Neural cell (in vitro differentiated cells): ENCODE results near the gene SLC27A4. TPM values are rescaled to one million over a fixed set of nuclear protein-coding genes. Genes with fewer than 3 reads are reported as not detected.

Source experiments
- H2AFZ ChIP-seq: fragments of 200-600, 300-800 bp; sonication (generic), shearing (Covaris generic); 2 replicates; pipeline ENCODE4 v1.6.0; 2014; ENCODE audit warnings: low read depth, mild to moderate bottlenecking, antibody characterized with exemption, low read length, moderate library complexity
- H3F3A ChIP-seq: fragments of 200-600 bp; shearing (Covaris generic); 2 replicates; pipeline ENCODE4 v1.6.1; 2016; ENCODE audit warnings: mild to moderate bottlenecking, moderate library complexity, mixed read lengths, antibody characterized with exemption, low read length; ENCODE audit not compliant: insufficient read depth, poor library complexity, severe bottlenecking
- H3K27ac ChIP-seq: fragments of 200-600, 300-800 bp; sonication (generic), shearing (Covaris generic); 2 replicates; pipeline ENCODE4 v1.5.1; 2014; ENCODE audit warnings: mild to moderate bottlenecking, low read length, moderate library complexity
- H3K27me3 ChIP-seq: fragments of 300-800, 200-600 bp; sonication (generic), shearing (Covaris generic); 2 replicates; pipeline ENCODE4 v1.6.0; 2014; ENCODE audit warnings: mild to moderate bottlenecking, low read depth, low read length, moderate library complexity; ENCODE audit not compliant: insufficient read depth
- H3K36me3 ChIP-seq: fragments of 300-800, 200-600 bp; sonication (generic), shearing (Covaris generic); 2 replicates; pipeline ENCODE4 v1.5.1; 2014; ENCODE audit warnings: mild to moderate bottlenecking, antibody characterized with exemption, low read length, moderate library complexity; ENCODE audit not compliant: insufficient read depth
- H3K4me2 ChIP-seq: fragments of 300-800, 200-600 bp; sonication (generic), shearing (Covaris generic); 2 replicates; pipeline ENCODE4 v1.6.0; 2014; ENCODE audit warnings: mild to moderate bottlenecking, low read length
- H3K4me3 ChIP-seq: fragments of 300-800, 200-600 bp; sonication (generic), shearing (Covaris generic); 2 replicates; pipeline ENCODE4 v1.5.1; 2014; ENCODE audit warnings: mild to moderate bottlenecking, low read length, moderate library complexity
- H3K79me2 ChIP-seq: fragments of 200-600 bp; shearing (Covaris generic); replicated peaks from 2 replicates; pipeline ENCODE4 v1.6.0; 2014; ENCODE audit warnings: mild to moderate bottlenecking, low read length, moderate library complexity; ENCODE audit not compliant: insufficient read depth
- H3K9ac ChIP-seq: fragments of 300-800, 200-600 bp; sonication (generic), shearing (Covaris generic); 2 replicates; pipeline ENCODE4 v1.6.1; 2016; ENCODE audit warnings: mild to moderate bottlenecking, low read length, mixed read lengths
- H3K9me2 ChIP-seq: fragments of 200-600 bp; shearing (Covaris generic); 2 replicates; pipeline ENCODE4 v1.6.1; 2016; ENCODE audit warnings: mild to moderate bottlenecking, low read length, mixed read lengths; ENCODE audit not compliant: insufficient read depth
- H3K9me3 ChIP-seq: fragments of 200-600, 300-800 bp; sonication (generic), shearing (Covaris generic); 2 replicates; pipeline ENCODE4 v1.6.1; 2016; ENCODE audit warnings: mild to moderate bottlenecking, mixed run types, low read length, moderate library complexity, mixed read lengths
- H4K20me1 ChIP-seq: fragments of 200-600 bp; shearing (Covaris generic); 2 replicates; pipeline ENCODE4 v1.6.1; 2016; ENCODE audit warnings: mild to moderate bottlenecking, mixed run types; ENCODE audit not compliant: insufficient read depth
- EP300 ChIP-seq: fragments of 450-650 bp; conservative IDR thresholded peaks from 2 replicates; pipeline ENCODE4 v1.6.1; 2014; ENCODE audit warnings: antibody characterized with exemption, mild to moderate bottlenecking, moderate library complexity; ENCODE audit not compliant: poor library complexity, severe bottlenecking
- EZH2 ChIP-seq: fragments of 200-600, 300-800 bp; shearing (Covaris generic), sonication (generic); IDR thresholded peaks from 2 replicates; pipeline ENCODE4 v1.6.1; 2014; ENCODE audit warnings: antibody characterized with exemption, low read length, borderline replicate concordance, mild to moderate bottlenecking; ENCODE audit not compliant: insufficient read depth, poor library complexity, severe bottlenecking
- MXI1 ChIP-seq: fragments of 450-650 bp; conservative IDR thresholded peaks from 2 replicates; pipeline ENCODE4 v1.6.1; 2014; ENCODE audit warnings: antibody characterized with exemption, mild to moderate bottlenecking; ENCODE audit not compliant: poor library complexity, severe bottlenecking
- POLR2AphosphoS5 ChIP-seq: IDR thresholded peaks from 2 replicates; pipeline ENCODE4 v1.6.1; 2012
- RAD21 ChIP-seq: fragments of 450-650 bp; conservative IDR thresholded peaks from 2 replicates; pipeline ENCODE4 v1.6.1; 2014; ENCODE audit warnings: antibody characterized with exemption, mild to moderate bottlenecking, moderate library complexity
- SMC3 ChIP-seq: fragments of 450-650 bp; conservative IDR thresholded peaks from 2 replicates; pipeline ENCODE4 v1.6.1; 2014; ENCODE audit warnings: antibody characterized with exemption, mild to moderate bottlenecking, moderate library complexity; ENCODE audit not compliant: poor library complexity
- TAF1 ChIP-seq: IDR thresholded peaks from 2 replicates; pipeline ENCODE4 v1.6.1; 2012; ENCODE audit warnings: low read depth
- polyA plus RNA-seq: library from polyadenylated mRNA; depleted of rRNA; stranded (reverse); fragments of >200 nt; gene quantifications from 2 replicates; pipeline ENCODE4 v1.2.3, GENCODE V29; 2014
- TF ChIP-seq, protein P1 (sequence below): IDR thresholded peaks from 2 replicates; pipeline ENCODE4 v1.6.1; 2012; ENCODE audit warnings: borderline replicate concordance
- TF ChIP-seq, protein P2 (sequence below): fragments of 450-650 bp; IDR thresholded peaks from 2 replicates; pipeline ENCODE4 v1.5.1; 2014; ENCODE audit warnings: antibody characterized with exemption, mild to moderate bottlenecking, moderate library complexity; ENCODE audit not compliant: poor library complexity, severe bottlenecking

SLC27A4 gene
- polyA plus RNA-seq, 1 donor from 2014 or later = 31.6 TPM

DNA sequence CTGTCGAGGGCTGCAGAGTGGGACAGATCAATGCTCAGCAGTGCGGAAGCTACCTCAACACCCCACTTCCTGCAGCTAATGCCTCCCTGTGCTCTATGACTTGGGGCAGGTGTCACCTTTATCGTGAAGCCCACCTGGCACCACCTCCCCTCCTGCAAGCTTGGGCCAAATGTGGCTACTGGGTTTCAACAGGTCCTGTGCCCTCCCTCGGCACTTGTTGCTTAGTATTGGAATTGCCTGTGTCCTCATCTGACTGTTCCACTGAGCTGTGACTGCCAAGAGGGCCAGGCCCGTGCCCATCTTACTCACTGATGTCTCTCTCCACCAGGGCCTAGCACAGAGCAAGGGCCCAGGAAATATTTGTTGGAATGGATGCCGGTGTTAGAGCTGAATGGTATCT is 9.4 kb downstream of the SLC27A4 start:
- no peak overlapping the region for H3K27ac ChIP-seq
- H3K4me2 ChIP-seq = no peak overlapping the region
- H3K9ac ChIP-seq = no peak overlapping the region
- H3F3A ChIP-seq = no peaks in the 10 kb centered on the region
- H3K9me3 ChIP-seq = no peaks in the 10 kb centered on the region
- TF ChIP-seq MXI1 = no peak
- TF ChIP-seq SMC3 = no peak
- TF ChIP-seq RAD21 = no peak
- TF ChIP-seq TAF1 = no peak
- TF ChIP-seq, protein P1, sequence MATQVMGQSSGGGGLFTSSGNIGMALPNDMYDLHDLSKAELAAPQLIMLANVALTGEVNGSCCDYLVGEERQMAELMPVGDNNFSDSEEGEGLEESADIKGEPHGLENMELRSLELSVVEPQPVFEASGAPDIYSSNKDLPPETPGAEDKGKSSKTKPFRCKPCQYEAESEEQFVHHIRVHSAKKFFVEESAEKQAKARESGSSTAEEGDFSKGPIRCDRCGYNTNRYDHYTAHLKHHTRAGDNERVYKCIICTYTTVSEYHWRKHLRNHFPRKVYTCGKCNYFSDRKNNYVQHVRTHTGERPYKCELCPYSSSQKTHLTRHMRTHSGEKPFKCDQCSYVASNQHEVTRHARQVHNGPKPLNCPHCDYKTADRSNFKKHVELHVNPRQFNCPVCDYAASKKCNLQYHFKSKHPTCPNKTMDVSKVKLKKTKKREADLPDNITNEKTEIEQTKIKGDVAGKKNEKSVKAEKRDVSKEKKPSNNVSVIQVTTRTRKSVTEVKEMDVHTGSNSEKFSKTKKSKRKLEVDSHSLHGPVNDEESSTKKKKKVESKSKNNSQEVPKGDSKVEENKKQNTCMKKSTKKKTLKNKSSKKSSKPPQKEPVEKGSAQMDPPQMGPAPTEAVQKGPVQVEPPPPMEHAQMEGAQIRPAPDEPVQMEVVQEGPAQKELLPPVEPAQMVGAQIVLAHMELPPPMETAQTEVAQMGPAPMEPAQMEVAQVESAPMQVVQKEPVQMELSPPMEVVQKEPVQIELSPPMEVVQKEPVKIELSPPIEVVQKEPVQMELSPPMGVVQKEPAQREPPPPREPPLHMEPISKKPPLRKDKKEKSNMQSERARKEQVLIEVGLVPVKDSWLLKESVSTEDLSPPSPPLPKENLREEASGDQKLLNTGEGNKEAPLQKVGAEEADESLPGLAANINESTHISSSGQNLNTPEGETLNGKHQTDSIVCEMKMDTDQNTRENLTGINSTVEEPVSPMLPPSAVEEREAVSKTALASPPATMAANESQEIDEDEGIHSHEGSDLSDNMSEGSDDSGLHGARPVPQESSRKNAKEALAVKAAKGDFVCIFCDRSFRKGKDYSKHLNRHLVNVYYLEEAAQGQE = no peak
- no peak for TF ChIP-seq EZH2
- no peak for TF ChIP-seq POLR2AphosphoS5
- no peak for TF ChIP-seq EP300
- TF ChIP-seq, protein P2, sequence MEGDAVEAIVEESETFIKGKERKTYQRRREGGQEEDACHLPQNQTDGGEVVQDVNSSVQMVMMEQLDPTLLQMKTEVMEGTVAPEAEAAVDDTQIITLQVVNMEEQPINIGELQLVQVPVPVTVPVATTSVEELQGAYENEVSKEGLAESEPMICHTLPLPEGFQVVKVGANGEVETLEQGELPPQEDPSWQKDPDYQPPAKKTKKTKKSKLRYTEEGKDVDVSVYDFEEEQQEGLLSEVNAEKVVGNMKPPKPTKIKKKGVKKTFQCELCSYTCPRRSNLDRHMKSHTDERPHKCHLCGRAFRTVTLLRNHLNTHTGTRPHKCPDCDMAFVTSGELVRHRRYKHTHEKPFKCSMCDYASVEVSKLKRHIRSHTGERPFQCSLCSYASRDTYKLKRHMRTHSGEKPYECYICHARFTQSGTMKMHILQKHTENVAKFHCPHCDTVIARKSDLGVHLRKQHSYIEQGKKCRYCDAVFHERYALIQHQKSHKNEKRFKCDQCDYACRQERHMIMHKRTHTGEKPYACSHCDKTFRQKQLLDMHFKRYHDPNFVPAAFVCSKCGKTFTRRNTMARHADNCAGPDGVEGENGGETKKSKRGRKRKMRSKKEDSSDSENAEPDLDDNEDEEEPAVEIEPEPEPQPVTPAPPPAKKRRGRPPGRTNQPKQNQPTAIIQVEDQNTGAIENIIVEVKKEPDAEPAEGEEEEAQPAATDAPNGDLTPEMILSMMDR = no peak
- H4K20me1 ChIP-seq = no peaks in the 10 kb centered on the region
- H3K4me3 ChIP-seq = no peak overlapping the region
- no peaks in the 10 kb centered on the region for H3K27me3 ChIP-seq
- H2AFZ ChIP-seq = no peak overlapping the region
- no peaks in the 10 kb centered on the region for H3K79me2 ChIP-seq
- H3K36me3 ChIP-seq = peaks cover 9% of the 10 kb centered on the region
- H3K9me2 ChIP-seq = no peaks in the 10 kb centered on the region

DNA sequence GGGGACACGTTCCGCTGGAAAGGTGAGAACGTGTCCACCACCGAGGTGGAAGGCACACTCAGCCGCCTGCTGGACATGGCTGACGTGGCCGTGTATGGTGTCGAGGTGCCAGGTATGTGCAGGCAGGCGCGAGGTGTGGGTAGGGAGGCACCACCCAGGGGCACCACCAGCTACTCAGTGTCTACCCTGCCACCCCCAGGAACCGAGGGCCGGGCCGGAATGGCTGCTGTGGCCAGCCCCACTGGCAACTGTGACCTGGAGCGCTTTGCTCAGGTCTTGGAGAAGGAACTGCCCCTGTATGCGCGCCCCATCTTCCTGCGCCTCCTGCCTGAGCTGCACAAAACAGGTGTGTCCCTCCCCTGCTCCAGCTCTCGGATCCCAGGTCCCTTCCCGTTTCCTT is 15.1 kb downstream of the SLC27A4 start:
- no peak overlapping the region for H3K9ac ChIP-seq

More for the DNA sequence above, 15.1 kb downstream of the SLC27A4 start:
- TF ChIP-seq EZH2 (no peak), POLR2AphosphoS5 (no peak), EP300 (no peak), MXI1 (no peak), SMC3 (no peak), TAF1 (no peak), RAD21 (no peak)
- TF ChIP-seq, protein P1 = no peak
- TF ChIP-seq, protein P2 = no peak
- no peaks in the 10 kb centered on the region for H3K27me3 ChIP-seq
- H3F3A ChIP-seq = no peaks in the 10 kb centered on the region
- H3K36me3 ChIP-seq = peaks cover 10% of the 10 kb centered on the region
- H3K27ac ChIP-seq = no peak overlapping the region
- H3K4me3 ChIP-seq = no peak overlapping the region
- H3K79me2 ChIP-seq = no peaks in the 10 kb centered on the region
- no peaks in the 10 kb centered on the region for H3K9me3 ChIP-seq
- no peaks in the 10 kb centered on the region for H4K20me1 ChIP-seq
- H3K4me2 ChIP-seq = no peak overlapping the region
- no peak overlapping the region for H2AFZ ChIP-seq
- no peaks in the 10 kb centered on the region for H3K9me2 ChIP-seq
